GM15510 (cell line): Measurements from ENCODE around the gene FAM181A.

Experiments used
- POLR2A ChIP-seq: IDR thresholded peaks from 3 replicates; pipeline ENCODE4 v1.6.1; 2011; ENCODE audit warnings: borderline replicate concordance; ENCODE audit not compliant: insufficient read length; ENCODE audit errors: extremely low read depth

FAM181A gene

DNA sequence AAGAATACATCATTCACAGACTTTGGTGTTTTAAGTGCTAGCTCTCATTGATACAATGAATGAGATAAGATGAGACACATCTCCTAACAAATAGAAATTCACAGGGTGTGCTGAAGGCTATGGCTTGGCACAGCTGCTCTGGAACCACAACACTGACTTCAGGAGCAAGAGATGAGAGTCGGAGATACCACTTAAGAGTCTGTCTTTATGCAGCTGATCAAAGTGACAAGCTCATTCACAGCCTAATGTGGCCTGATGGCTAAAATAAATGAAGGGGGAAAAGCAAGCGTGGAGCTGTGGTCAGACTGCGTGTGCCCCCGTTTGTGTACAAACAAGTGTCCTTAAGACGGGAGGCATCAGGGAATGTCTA, 29.7 kb upstream of the FAM181A start:
- no peak for TF ChIP-seq POLR2A

DNA sequence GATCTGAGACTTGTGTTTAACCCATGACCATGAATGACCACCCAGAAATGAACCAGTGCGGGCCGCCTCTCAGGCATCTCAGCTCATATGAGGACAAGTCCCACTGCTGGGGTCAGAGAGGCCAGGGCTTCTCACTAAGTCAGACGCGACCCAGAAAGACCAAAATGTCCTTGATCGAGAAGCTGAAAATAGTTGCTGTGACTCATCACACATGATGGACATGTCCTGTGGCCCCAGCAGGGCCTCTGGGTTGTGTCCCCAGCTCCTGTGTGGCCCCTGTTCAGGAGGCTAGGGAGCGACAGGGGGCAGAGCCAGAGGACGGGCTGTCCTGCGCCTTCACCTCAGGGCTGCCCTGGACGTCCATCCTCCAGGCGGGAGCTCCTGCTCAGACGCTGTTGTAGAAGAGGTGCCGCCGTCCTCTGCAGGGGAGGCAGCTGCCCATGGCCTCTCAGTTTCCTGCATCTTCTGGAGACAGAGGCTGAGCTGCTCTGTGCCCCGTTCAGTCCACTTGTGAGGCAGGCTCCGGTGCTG, 29.0 kb upstream of the FAM181A start:
- TF ChIP-seq POLR2A, result no peak

DNA sequence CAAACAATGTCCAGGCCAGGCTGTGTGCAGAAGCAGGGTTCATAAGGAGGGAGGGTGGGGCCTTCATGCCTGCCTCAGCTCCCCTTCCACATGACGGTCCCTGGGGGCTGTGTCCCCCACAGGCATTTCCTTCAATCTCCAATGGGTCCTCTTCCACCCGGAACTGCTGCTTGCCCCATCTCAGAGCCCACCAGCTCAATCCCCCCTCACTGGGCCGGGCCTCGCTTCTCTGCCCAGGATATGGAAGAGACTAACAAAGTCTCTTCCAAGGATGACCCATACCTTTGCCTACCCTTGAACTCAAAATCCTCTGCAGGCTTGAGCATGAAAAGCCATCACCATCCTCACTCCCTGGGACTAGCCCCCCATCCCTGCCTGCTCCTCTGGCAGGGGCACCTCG, 28.4 kb upstream of the FAM181A start:
- no peak for TF ChIP-seq POLR2A

DNA sequence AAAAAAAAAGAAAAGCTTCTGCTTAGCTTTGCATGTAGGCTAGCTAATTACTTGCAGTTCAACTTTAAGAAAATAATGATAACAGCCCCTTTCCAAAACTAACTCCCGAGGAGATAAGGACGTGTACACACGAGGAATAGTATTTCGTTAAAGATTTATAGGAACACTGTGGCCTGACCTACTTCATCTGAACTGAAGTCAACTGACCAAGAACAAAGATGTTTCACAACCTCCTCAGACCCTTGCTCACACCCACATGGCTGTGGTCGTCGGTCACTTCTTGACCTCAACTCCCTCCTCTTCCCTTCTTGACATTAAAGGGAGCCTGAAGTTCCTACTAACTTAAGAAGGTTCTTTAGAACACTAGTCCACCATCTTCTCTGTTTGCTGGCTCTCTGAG, 25.3 kb upstream of the FAM181A start:
- no peak for TF ChIP-seq POLR2A

DNA sequence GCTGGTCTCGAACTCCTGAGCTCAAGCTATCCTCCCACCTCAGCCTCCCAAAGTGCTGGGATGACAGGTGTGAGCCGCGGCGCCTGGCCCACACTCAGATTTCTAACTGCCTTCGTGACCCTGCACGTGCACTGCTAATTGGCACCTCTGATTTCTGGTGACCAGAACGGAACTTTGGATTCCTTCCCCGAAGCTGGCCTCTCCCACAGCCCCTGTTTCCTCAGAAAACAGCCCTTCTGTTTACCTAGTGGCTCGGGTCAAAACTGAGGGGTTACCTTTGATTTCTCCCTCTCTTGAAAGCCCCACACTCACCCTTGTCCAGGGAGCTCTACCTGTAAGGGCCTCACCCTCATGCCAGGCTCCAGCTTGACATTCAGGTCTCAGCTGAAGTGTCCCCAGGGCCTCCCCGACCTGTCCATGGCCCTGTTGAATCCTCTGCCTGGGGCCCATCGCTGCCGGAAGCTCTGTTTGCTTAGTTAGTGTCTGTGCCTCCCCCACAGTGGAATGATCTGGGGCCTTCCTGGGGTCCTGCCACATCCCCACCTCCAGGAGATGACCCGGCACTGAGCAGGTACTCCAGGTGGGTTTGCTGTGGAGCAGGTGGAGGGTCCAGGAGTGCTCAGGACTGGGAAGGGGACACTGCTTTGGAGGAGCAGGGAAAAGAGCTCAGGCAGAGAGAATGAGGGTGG, 24.4 kb upstream of the FAM181A start:
- TF ChIP-seq POLR2A, result no peak

DNA sequence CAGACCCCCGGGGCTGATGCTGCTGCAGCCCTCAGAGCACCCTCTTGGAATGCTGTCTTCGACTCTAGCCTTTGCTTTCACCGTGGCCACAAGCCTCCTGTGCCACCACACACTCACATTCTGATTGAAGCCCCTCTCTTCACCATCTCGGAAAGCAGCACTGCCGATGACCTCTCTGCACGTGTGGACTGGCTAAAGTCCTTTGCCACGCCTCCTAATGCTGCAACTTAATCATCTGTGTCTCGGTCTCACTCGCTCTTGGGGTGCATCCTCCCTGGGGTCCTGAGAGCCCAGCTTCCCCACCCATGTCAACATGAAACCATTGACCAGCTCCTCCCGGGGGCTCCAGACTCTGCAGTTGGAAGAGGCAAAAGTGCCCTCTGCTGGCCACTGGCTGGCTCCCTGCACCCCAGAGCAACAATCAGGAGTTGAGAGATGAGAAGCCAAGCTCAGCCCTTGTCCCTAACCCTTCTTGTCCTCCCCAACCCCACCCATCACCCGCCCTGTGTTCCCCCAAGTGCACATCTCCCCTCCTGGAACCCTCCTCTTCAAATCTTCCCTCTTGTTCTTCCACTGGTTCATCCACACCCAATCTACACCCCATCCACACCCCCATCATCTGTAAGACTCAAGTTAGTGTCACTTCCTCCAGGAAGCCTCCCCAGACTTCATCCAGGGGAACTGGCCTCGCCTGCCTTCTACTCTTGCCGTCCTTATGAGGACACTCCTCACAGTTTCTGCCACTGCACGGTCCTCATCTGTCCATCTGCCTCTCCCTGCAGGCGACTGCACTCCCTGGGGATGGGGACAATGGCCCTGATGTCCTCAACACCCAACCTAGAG, 23.6 kb upstream of the FAM181A start:
- no peak for TF ChIP-seq POLR2A

DNA sequence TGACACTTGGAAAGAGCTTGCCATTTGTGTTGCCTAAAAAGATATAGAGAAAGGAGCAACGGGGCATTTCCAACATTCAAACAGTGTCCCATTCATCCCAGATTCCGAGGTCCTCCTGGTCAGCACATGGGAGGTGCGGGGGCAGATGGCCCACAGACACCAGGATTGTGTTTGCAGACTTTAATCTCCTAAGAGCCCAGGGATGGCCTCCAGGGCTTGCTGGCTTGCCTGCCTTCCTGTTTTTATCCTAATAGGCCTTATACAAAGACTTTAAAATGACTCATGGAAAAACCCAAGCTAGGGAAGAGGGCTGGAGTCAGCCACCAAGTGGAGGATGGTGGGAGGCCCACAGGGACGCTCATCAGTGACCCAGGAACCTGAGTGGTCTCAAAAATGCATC, 21.5 kb upstream of the FAM181A start:
- no peak for TF ChIP-seq POLR2A

DNA sequence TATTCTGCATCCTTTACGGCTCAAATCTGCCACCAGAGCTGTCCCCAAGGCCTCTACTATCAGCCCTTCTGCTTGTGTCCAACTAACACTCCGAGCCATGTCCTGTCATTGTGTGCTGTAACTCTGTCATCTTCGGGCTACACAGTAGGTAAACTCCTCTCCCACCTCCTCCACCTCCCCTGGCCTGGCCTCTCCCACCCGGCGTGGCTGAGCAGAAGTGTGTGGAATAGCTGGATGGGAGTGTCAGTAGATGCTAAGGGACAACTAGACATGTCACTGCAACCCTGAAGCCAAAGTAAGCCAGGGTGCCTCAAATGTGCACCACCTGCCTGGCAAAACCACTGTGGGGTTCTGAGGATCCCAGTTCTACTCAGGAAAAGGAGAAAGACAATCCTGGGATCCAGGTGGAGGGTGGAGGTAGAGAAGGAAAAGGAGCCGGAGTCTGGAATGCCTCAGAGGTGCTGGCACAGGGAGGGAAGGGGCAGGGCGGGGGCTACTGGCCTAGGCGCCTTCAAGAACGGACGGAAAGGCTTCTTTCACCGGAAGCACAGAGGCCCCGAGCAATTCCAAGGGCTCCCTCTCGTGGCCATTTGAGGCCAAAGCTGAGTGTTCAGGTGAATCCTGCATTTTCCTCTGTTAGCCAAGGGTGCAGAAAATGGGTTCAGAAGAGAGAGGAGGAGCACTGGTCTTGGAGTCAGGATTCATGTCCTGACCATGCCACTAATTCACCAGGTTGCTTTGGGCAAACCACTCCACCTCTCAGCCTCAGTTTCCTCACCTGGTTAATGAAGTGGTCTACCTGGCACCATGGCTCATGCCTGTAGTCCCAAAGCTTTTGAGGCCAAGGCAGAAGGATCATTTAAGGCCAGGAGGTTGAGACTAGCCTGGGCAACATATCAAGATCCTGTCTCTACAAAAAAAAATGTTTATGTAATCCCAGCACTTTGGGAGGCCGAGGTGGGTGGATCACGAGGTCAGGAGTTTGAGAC, 20.5 kb upstream of the FAM181A start:
- no peak for TF ChIP-seq POLR2A

DNA sequence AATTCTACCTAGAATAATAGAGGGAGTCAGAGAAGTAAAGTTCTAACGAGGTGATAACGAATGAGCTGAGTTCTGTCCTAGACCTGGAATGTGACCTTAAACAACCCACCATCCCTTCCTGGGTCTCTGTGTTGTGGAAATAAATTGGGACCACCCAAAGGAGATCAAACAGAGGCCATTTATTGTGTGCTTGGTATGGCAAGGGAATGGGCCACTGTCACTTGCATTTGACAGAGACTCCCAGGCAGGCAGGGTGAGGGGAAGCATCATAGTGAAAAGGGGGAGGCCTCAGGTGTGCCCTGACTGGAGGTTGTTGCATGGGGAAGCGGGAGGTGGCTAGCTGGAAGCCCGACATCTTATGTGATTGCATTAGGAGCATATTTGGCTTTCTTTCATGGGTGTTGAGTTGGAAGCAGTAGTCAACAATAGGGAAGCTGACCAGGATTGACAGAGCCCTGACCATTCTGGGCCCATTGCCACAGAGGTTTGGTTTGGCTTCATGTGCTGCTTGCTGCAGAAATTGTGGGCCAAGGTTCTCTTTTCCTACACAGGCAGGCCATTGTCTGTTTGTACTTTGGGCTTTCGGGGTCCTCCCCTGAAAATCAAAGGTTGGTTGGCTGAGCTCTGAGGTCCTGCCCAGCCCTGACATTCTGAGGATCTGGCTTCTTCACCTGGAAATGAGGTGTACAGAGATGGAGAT, 17.6 kb upstream of the FAM181A start:
- TF ChIP-seq POLR2A, result no peak

DNA sequence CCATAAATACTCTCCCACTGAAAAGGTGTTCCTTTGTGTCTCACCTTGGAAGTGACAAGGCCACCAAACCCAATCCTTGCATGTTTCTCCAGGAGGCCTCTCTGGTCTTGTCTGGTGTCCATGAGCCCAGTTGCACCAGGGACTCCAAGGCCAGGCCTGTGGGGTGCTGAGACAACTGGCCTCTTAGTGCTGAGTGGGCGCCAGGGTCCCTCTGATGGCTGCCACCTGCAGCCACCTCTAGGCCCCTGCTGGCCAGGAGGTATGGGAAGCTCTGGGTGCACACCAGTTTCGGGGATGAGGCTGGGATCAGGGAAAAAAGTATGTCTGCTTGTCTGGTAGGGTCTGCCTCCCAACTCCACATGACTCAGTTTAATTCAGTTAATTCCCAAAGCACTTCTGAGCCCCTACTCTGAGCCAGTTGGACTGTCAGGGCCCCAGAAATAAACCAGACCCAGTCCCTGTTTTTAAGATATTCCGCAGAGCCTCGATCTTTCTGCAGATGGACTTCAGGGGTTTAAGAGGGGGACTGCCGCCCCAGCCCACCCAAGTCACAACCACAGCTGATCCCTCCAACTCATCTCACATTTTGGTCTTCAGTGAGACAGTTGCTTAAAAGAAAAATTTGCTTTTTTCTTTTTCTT, 15.0 kb upstream of the FAM181A start:
- TF ChIP-seq POLR2A, result no peak

DNA sequence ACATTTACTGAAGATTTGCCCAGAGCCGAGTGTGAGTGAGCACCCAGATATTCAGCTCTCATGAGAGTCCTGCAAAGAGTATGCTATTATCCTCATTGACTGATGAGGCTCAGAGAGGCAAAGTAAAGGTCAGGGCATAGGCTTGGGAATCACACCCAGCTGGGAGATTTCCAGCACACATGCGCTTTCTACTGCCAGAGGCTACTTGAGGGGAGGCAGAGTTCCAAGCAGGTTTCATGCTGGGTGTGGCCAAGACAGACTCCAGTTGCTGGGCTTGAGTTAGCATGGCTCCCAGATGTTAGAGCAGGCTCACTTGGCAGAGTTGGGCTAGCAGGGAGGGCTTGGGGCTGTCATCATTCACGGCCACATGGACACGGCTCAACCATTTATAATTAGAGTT, 14.4 kb upstream of the FAM181A start:
- no peak for TF ChIP-seq POLR2A

DNA sequence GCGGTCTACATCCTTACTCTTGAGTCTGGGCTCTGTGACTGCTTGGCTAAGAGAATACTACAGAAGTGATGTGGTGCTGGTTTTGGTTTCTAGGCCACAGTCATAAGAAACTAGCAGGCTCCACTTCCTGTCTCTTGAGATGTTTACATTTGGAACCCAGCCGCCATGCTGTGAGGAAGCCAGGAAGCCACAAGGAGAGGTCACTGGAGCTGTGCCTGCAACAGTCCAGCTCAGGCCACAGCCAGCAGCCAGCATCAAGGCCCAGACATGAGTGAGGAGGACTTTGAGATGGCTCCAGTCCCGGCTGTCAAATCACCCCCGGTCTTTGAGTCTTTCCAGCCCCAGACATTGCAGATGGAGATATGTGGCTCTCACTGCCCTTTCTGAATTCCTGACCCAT, 12.9 kb upstream of the FAM181A start:
- TF ChIP-seq POLR2A, result no peak

DNA sequence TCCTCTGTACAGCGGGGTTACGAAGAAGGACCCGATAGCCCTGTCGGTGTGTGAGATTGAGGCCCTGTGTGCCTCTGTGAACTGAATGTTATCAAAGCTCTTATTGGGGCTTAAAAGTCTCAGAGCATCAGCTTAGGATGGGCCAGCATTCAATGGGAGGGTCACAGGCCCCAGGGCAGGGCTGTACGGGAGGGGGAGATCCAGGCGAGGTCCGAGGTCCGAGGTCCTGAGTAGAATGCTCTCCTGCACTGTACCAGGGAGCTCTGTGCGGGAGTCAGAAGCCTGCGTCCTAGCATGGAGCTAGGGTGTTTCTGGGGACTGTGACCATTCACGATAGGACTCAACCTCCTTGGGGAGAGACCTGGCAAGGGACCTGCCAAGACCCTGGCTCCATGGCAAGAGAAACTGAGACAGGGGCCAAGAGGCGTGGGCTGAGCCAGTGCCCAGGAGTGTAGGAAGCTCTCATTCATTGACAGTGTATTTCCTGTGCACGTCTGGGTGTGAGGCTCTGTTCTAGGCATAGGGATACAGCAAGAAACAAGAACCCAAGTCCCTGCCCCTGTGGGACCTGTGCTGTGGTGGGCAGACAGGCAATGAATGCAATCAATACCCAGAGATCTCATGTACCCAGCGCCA, 12.0 kb upstream of the FAM181A start:
- TF ChIP-seq POLR2A, result no peak

DNA sequence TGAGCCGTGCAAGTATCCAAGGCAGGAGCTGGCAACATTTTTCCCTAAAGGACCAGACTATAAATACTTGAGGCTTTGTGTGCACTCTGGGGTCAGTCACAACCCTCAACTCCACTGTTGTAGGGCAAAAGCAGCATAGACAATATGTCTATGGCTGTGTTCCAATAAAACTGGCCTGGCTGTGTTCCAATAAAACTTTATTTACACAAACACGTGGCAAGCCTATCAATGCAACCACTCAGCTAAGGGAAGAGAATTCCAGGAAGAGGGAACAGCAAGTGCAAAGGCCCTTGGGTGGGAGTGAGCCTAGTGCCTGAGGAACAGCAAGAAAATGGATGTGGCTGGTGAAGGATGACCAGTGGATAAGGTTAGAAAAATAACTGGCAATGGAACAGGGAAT, 11.3 kb upstream of the FAM181A start:
- no peak for TF ChIP-seq POLR2A

DNA sequence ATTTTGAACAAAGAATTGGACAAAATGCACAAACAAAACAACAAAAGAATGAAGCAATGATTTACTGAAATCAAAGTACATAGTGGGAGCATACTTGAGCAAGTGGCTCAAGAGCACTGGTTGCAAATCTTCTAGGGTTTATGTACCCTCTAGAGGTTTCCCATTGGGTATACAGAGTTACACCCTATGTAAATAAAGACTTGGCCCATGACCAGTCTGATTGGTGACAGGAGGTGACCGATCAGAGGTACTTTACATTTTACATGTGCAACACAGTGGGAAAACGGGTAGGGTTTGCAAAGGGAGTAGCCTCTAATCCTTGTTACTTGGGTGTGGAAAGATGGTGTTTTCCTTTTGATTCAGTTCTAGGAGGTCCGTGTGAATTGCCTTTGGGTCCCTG, 10.6 kb upstream of the FAM181A start:
- no peak for TF ChIP-seq POLR2A
